IMR-90 (cell line): ENCODE measurements around the gene SLC38A3. TPM values are rescaled to one million over a fixed set of nuclear protein-coding genes. Genes with fewer than 3 reads are reported as not detected.

Source experiments
- ATAC-seq: fragments of 200-7000 bp; cut with Tn5 transposase; 2 replicates; pipeline ENCODE4 v1.9.1; 2020; ENCODE audit warnings: low read depth, mild to moderate bottlenecking, moderate library complexity
- BruUV-seq: library from RNA; stranded (reverse); fragments of 400-500 nt; replicated peaks from 2 replicates; lab custom pipeline; 2021; lab: Mats Ljungman, UMichigan
- CTCF ChIA-PET: fragments of 300-600 bp; formaldehyde crosslinking; extraction: SDS; loops from one replicate; lab custom pipeline; 2021; ENCODE audit warnings: antibody characterized with exemption; lab: Yijun Ruan, JAX
- POLR2A ChIA-PET: fragments of 300-600 bp; sonication (Branson Sonifier 250); formaldehyde crosslinking; loops from one replicate; lab custom pipeline; 2022; ENCODE audit warnings: antibody characterized with exemption; ENCODE audit not compliant: unreplicated experiment; lab: Charles Lee
- DNase-seq: peaks from one replicate; pipeline ENCODE4 v3.0.0; 2013
- H2AFZ ChIP-seq: replicated peaks from 2 replicates; pipeline ENCODE3; 2013; ENCODE audit warnings: low read length, mild to moderate bottlenecking; ENCODE audit not compliant: poor library complexity
- H2AK5ac ChIP-seq: 2 replicates; pipeline ENCODE4 v1.6.1; 2013; ENCODE audit warnings: low read depth, low read length, inconsistent platforms
- H2AK9ac ChIP-seq: replicated peaks from 2 replicates; pipeline ENCODE3; 2013; ENCODE audit warnings: mild to moderate bottlenecking, low read depth, low read length, moderate library complexity; ENCODE audit not compliant: poor library complexity
- H2BK120ac ChIP-seq: 2 replicates; pipeline ENCODE4 v1.6.1; 2013; ENCODE audit warnings: low read depth, low read length, inconsistent platforms
- H2BK15ac ChIP-seq: 3 replicates; pipeline ENCODE4 v1.6.1; 2013; ENCODE audit warnings: low read depth, low read length, inconsistent platforms
- H2BK20ac ChIP-seq: 2 replicates; pipeline ENCODE4 v1.6.1; 2013; ENCODE audit warnings: low read depth, mild to moderate bottlenecking, inconsistent platforms, low read length, moderate library complexity
- H2BK5ac ChIP-seq: 2 replicates; pipeline ENCODE4 v1.6.1; 2013; ENCODE audit warnings: mild to moderate bottlenecking, low read depth, low read length, inconsistent platforms; ENCODE audit not compliant: poor library complexity, severe bottlenecking
- H3K14ac ChIP-seq: replicated peaks from 2 replicates; pipeline ENCODE4 v1.6.1; 2013; ENCODE audit warnings: low read depth, low read length, inconsistent platforms
- H3K18ac ChIP-seq: 2 replicates; pipeline ENCODE4 v1.6.1; 2013; ENCODE audit warnings: low read depth, low read length, control low read depth
- H3K23ac ChIP-seq: 2 replicates; pipeline ENCODE4 v1.6.1; 2013; ENCODE audit warnings: low read depth, low read length, inconsistent platforms
- H3K27ac ChIP-seq: 2 replicates; pipeline ENCODE4 v1.5.1; 2013; ENCODE audit warnings: mild to moderate bottlenecking, control low read depth, low read length; ENCODE audit not compliant: insufficient read depth
- H3K27me3 ChIP-seq: 2 replicates; pipeline ENCODE4 v1.6.1; 2013; ENCODE audit warnings: low read length; ENCODE audit not compliant: control insufficient read depth, insufficient read depth
- H3K36me3 ChIP-seq: 2 replicates; pipeline ENCODE4 v1.6.1; 2013; ENCODE audit warnings: low read length, mixed read lengths; ENCODE audit not compliant: control insufficient read depth, insufficient read depth
- H3K4ac ChIP-seq: 2 replicates; pipeline ENCODE4 v1.6.1; 2013; ENCODE audit warnings: low read depth, low read length, inconsistent platforms
- H3K4me1 ChIP-seq: 2 replicates; pipeline ENCODE4 v1.6.1; 2013; ENCODE audit warnings: low read length, mixed read lengths; ENCODE audit not compliant: control insufficient read depth, insufficient read depth
- H3K4me2 ChIP-seq: 2 replicates; pipeline ENCODE4 v1.6.1; 2013; ENCODE audit warnings: low read depth, mild to moderate bottlenecking, control low read depth, low read length, moderate library complexity
- H3K4me3 ChIP-seq: 2 replicates; pipeline ENCODE4 v1.5.1; 2013; ENCODE audit warnings: low read depth, mild to moderate bottlenecking, control low read depth, low read length, moderate library complexity; ENCODE audit not compliant: insufficient read depth
- H3K56ac ChIP-seq: 2 replicates; pipeline ENCODE4 v1.6.1; 2013; ENCODE audit warnings: low read length, inconsistent platforms; ENCODE audit not compliant: insufficient read depth; ENCODE audit errors: extremely low read depth
- H3K79me1 ChIP-seq, 2 experiments: 2 replicates each; pipeline ENCODE4 v1.6.1; 2013; ENCODE audit warnings: low read length in 2 of 2, inconsistent platforms in 1 of 2, low read depth in 1 of 2
- H3K9ac ChIP-seq: 2 replicates; pipeline ENCODE4 v1.6.1; 2013; ENCODE audit warnings: low read depth, low read length, control low read depth
- H3K9me1 ChIP-seq: 2 replicates; pipeline ENCODE4 v1.6.1; 2013; ENCODE audit warnings: low read length, inconsistent platforms; ENCODE audit not compliant: insufficient read depth
- H3K9me3 ChIP-seq: 2 replicates; pipeline ENCODE4 v1.6.1; 2013; ENCODE audit warnings: low read length; ENCODE audit not compliant: control insufficient read depth, insufficient read depth
- H4K20me1 ChIP-seq: 2 replicates; pipeline ENCODE4 v1.6.1; 2013; ENCODE audit warnings: low read length, inconsistent platforms; ENCODE audit not compliant: insufficient read depth
- H4K5ac ChIP-seq: 2 replicates; pipeline ENCODE4 v1.6.1; 2013; ENCODE audit warnings: mild to moderate bottlenecking, low read depth, low read length, control low read depth
- H4K8ac ChIP-seq, 2 experiments: 2 replicates each; pipeline ENCODE4 v1.6.1; 2013; ENCODE audit warnings: low read depth in 2 of 2, low read length in 2 of 2, control low read depth in 1 of 2, inconsistent platforms in 1 of 2
- H4K91ac ChIP-seq: 2 replicates; pipeline ENCODE4 v1.6.1; 2013; ENCODE audit warnings: low read depth, low read length, inconsistent platforms; ENCODE audit not compliant: insufficient read depth
- BHLHE40 ChIP-seq: fragments of 150-350 bp; IDR thresholded peaks from 2 replicates; pipeline ENCODE4 v1.6.1; 2016; ENCODE audit warnings: mild to moderate bottlenecking, low read depth, low read length
- CEBPB ChIP-seq: IDR thresholded peaks from 2 replicates; pipeline ENCODE4 v1.6.1; 2012; ENCODE audit warnings: low read depth, low read length, improper control_type of control experiment
- CHD1 ChIP-seq: IDR thresholded peaks from 2 replicates; pipeline ENCODE4 v1.6.1; 2012; ENCODE audit warnings: low read depth, low read length, improper control_type of control experiment
- CTCF ChIP-seq: conservative IDR thresholded peaks from 2 replicates; pipeline ENCODE4 v1.5.1; 2012; ENCODE audit warnings: mild to moderate bottlenecking, low read depth, low read length, improper control_type of control experiment
- FOS ChIP-seq: fragments of 150-350 bp; IDR thresholded peaks from 2 replicates; pipeline ENCODE4 v1.6.1; 2016; ENCODE audit warnings: low read depth, low read length
- MAFK ChIP-seq: IDR thresholded peaks from 2 replicates; pipeline ENCODE4 v1.6.1; 2012; ENCODE audit warnings: low read depth, low read length, improper control_type of control experiment
- MAZ ChIP-seq: IDR thresholded peaks from 2 replicates; pipeline ENCODE4 v1.6.1; 2012; ENCODE audit warnings: low read depth, mild to moderate bottlenecking, low read length, improper control_type of control experiment, moderate library complexity, borderline replicate concordance
- MXI1 ChIP-seq: IDR thresholded peaks from 2 replicates; pipeline ENCODE4 v1.6.1; 2012; ENCODE audit warnings: low read depth, mild to moderate bottlenecking, low read length, moderate library complexity, borderline replicate concordance
- NFE2L2 ChIP-seq: fragments of 150-350 bp; IDR thresholded peaks from 2 replicates; pipeline ENCODE4 v1.6.1; 2016; ENCODE audit warnings: low read depth, mild to moderate bottlenecking, low read length
- POLR2A ChIP-seq: IDR thresholded peaks from 2 replicates; pipeline ENCODE4 v1.6.1; 2012; ENCODE audit warnings: mild to moderate bottlenecking, low read depth, low read length
- RAD21 ChIP-seq: IDR thresholded peaks from 2 replicates; pipeline ENCODE4 v1.6.1; 2012; ENCODE audit warnings: low read length, improper control_type of control experiment
- RCOR1 ChIP-seq: IDR thresholded peaks from 2 replicates; pipeline ENCODE4 v1.6.1; 2012; ENCODE audit warnings: mild to moderate bottlenecking, low read length, improper control_type of control experiment; ENCODE audit not compliant: insufficient replicate concordance
- RFX5 ChIP-seq: IDR thresholded peaks from 2 replicates; pipeline ENCODE4 v1.8.0; 2012; ENCODE audit warnings: low read depth, mild to moderate bottlenecking, low read length, moderate library complexity
- SMC3 ChIP-seq: fragments of 150-350 bp; IDR thresholded peaks from 2 replicates; pipeline ENCODE4 v1.6.1; 2016; ENCODE audit warnings: low read depth, mild to moderate bottlenecking, antibody characterized with exemption, low read length, moderate library complexity
- USF2 ChIP-seq: fragments of 150-350 bp; IDR thresholded peaks from 2 replicates; pipeline ENCODE4 v1.6.1; 2017; ENCODE audit warnings: mild to moderate bottlenecking, antibody characterized with exemption, low read length, low read depth
- WGBS, 2 experiments: methylation state at CpG; one replicate each; pipeline versions ENCODE4 v1.1.5 to v1.1.7; 2013; ENCODE audit warnings: missing lambda C conversion rate in 2 of 2; ENCODE audit not compliant: insufficient read length in 1 of 2; ENCODE audit errors: extremely low coverage in 2 of 2; 5-methylcytosine and 5-hydroxymethylcytosine counted together
- dilution Hi-C: fragments of 300-500 bp; cut with HindIII; formaldehyde crosslinking; loops from one replicate; pipeline ENCODE4 v1.14.3; 2018; ENCODE audit warnings: low sequenced_read_pairs; ENCODE audit not compliant: unreplicated experiment
- in situ Hi-C: fragments of 300-500 bp; cut with MboI; formaldehyde crosslinking; loops from 3 replicates; pipeline ENCODE4 v1.14.3; 2019; ENCODE audit warnings: low sequenced_read_pairs, inconsistent platforms, mixed read lengths
- intact Hi-C: fragments of 100-400 bp; cut with micrococcal nuclease; formaldehyde crosslinking; loops from 2 replicates; pipeline ENCODE4 v1.10.0; 2022
- polyA plus RNA-seq, 3 experiments: library from polyadenylated mRNA; depleted of rRNA; stranded (reverse); fragments of >200 nt; gene quantifications; 2 replicates each; pipeline ENCODE4 v1.2.3, GENCODE V29; 2012; ENCODE audit warnings: low replicate concordance in 1 of 3
- total RNA-seq: library from RNA; depleted of rRNA; stranded (reverse); fragments of >200 nt; gene quantifications from 2 replicates; pipeline ENCODE4 v1.2.3, GENCODE V29; 2012
- TF ChIP-seq, protein P1 (sequence below): fragments of 150-350 bp; IDR thresholded peaks from 2 replicates; pipeline ENCODE4 v1.6.1; 2016; ENCODE audit warnings: low read depth, mild to moderate bottlenecking, low read length, moderate library complexity, borderline replicate concordance

SLC38A3 gene
- total and polyA plus RNA-seq, 2 of the 4 experiments (the other 2 are of a cell fraction) = 0.12 to 0.36 TPM

DNA sequence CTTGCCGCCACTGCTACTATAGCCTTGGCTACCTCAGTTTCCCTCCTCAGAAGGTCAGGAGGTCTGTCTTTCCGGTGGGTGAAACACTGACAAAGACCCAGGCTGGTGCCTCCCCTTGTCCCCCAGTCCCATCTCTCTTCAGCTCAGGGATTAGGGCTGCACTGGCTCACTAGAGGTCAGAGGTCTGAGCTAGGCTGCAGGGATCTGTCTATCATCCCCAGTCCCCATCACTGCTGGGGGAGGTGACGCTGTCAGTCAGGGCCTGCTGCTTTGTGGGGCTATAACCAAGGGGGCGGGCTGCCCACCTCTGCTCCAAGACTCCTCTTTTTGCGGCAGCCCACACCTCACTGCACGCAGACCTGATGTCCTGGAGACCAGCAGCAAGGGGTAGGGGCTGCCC, 36.3 kb upstream of the SLC38A3 start:
- H2BK5ac ChIP-seq = no peak overlapping the region
- H3K27me3 ChIP-seq = no peaks in the 10 kb centered on the region
- H4K8ac ChIP-seq = no peak overlapping the region; a peak in 1 of 4 replicates
- no peak overlapping the region for H3K4me2 ChIP-seq
- no peak overlapping the region for H4K5ac ChIP-seq
- peaks cover 4% of the 10 kb centered on the region; the same call in 1 of the 2 replicates for H4K20me1 ChIP-seq
- H2AFZ ChIP-seq = no peak overlapping the region
- dilution Hi-C loops (no loop called here), in situ Hi-C loops (no loop called here), intact Hi-C loops (no loop called here)
- peak overlapping the region; percentile 51 for H2AK5ac ChIP-seq
- no peak overlapping the region for H3K18ac ChIP-seq
- peak overlapping the region; percentile 22; the same call in 1 of the 2 replicates for H2BK120ac ChIP-seq
- H3K36me3 ChIP-seq = peaks cover 3% of the 10 kb centered on the region
- H3K23ac ChIP-seq = no peak overlapping the region
- WGBS, 2 experiments = no CpG with 5 or more reads among the region's 6 CpGs
- H3K14ac ChIP-seq = no peak overlapping the region
- 0 out of 3 replicates have a peak overlapping the region, but pooled peaks have one; percentile 23 for H2BK15ac ChIP-seq
- H3K27ac ChIP-seq = no peak overlapping the region
- no peak overlapping the region for H4K91ac ChIP-seq
- POLR2A ChIA-PET = no interaction called here
- H2BK20ac ChIP-seq = no peak overlapping the region
- no peak for DNase-seq
- peaks cover 37% of the 10 kb centered on the region for H3K9me1 ChIP-seq
- no TSS peak for BruUV-seq
- H3K79me1 ChIP-seq = peaks cover 15 to 85% of the 10 kb centered on the region in 2 experiments; a peak in 3 of 4 replicates
- H3K9me3 ChIP-seq = no peaks in the 10 kb centered on the region
- peaks cover 50% of the 10 kb centered on the region for H3K4me1 ChIP-seq
- no peak overlapping the region for H2AK9ac ChIP-seq
- CTCF ChIA-PET = no interaction called here
- no peak overlapping the region for H3K56ac ChIP-seq
- no peak for ATAC-seq
- H3K4ac ChIP-seq = peak overlapping the region; percentile 32; the same call in 1 of the 2 replicates
- H3K9ac ChIP-seq = no peak overlapping the region
- TF ChIP-seq FOS = no peak
- no peak for TF ChIP-seq POLR2A
- TF ChIP-seq BHLHE40 = no peak
- no peak for TF ChIP-seq MXI1
- TF ChIP-seq SMC3 = no peak
- no peak for TF ChIP-seq MAZ
- TF ChIP-seq RCOR1 = no peak
- TF ChIP-seq CEBPB = no peak
- TF ChIP-seq RFX5 = no peak
- TF ChIP-seq CHD1 = no peak
- TF ChIP-seq NFE2L2 = no peak
- no peak for TF ChIP-seq RAD21
- no peak for TF ChIP-seq CTCF
- no peak for TF ChIP-seq MAFK
- no peak for TF ChIP-seq USF2
- TF ChIP-seq, protein P1, sequence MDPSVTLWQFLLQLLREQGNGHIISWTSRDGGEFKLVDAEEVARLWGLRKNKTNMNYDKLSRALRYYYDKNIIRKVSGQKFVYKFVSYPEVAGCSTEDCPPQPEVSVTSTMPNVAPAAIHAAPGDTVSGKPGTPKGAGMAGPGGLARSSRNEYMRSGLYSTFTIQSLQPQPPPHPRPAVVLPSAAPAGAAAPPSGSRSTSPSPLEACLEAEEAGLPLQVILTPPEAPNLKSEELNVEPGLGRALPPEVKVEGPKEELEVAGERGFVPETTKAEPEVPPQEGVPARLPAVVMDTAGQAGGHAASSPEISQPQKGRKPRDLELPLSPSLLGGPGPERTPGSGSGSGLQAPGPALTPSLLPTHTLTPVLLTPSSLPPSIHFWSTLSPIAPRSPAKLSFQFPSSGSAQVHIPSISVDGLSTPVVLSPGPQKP = no peak
- no peak overlapping the region for H3K4me3 ChIP-seq
